CD4-positive, alpha-beta T cell treated with Interleukin-4 for 4 hours (primary cell): ENCODE results near the gene SLC6A3.
"Not testable (repeated sequence)": the region's sequence is repeated elsewhere in the genome, so short reads cannot be mapped to it uniquely, and the experiment has no call there.

Experiments
- DNase-seq: peaks from one replicate; pipeline ENCODE4 v3.0.0-alpha.2; 2020

SLC6A3 gene

DNA sequence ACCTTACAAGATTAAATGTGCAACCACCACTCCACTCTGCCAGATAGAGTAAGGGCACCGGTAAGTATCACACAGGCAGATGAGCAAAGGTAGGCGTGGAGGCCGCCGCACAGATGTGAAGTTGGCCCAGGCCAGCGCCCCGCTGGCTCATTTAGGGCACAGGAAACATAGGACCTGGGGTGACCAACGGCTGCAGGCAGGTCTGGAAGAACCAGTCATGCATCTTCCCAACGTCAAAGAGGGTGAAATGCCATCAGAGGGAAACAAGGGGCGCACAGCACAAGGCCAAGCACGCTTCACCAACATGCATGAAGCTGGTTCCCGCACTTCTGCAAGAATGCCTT, 31.7 kb upstream of the SLC6A3 start:
- DNase-seq = no peak

GRCh38 chr5:1476181-1476966, 31.1 kb upstream of the SLC6A3 start:
- no peak for DNase-seq

DNA sequence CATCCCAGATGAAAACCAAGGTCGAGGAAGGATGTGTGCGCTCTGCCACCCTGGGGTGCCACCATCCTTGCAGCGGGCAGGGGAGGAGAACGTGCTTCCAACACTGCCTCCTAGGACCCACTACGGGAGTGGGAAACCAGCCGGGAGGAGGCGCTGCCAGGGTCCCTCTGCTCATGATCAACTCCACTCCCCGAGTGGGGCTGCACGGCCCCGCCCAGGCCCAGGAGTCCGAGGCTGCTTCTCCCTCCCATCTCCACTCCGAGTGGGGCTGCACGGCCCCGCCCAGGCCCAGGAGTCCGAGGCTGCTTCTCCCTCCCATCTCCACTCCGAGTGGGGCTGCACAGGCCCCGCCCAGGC, 30.3 kb upstream of the SLC6A3 start:
- DNase-seq = not testable (repeated sequence)

- no peak for DNase-seq
These were observed 29.8 kb upstream of the SLC6A3 start for GRCh38 chr5:1474866-1475543.

- DNase-seq = no peak
These were observed 29.1 kb upstream of the SLC6A3 start for GRCh38 chr5:1474183-1474839.

DNA sequence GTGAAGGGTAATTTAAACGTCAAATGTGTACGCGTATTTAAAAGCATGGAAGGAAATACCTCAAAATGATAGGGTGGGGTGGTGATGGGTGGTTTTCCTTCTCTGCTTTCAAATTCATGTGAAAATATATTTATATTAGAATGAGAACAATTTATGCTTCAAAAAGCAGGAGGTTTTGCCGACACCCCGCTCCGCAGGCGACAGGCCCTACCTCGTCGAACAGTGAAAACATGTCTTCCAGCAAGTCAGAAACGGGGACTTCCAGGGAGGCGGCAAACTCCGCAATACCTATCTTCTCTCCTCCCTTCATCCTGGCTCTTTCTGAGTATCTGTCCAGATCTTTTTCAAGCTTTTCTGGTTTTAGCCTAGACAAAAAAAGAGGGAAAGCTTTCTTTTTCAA, 28.5 kb upstream of the SLC6A3 start:
- no peak for DNase-seq

GRCh38 chr5:1472964-1473628, 27.9 kb upstream of the SLC6A3 start:
- no peak for DNase-seq

GRCh38 chr5:1471997-1472963, 27.0 kb upstream of the SLC6A3 start:
- DNase-seq = no peak

GRCh38 chr5:1471240-1471853, 26.1 kb upstream of the SLC6A3 start:
- no peak for DNase-seq

DNA sequence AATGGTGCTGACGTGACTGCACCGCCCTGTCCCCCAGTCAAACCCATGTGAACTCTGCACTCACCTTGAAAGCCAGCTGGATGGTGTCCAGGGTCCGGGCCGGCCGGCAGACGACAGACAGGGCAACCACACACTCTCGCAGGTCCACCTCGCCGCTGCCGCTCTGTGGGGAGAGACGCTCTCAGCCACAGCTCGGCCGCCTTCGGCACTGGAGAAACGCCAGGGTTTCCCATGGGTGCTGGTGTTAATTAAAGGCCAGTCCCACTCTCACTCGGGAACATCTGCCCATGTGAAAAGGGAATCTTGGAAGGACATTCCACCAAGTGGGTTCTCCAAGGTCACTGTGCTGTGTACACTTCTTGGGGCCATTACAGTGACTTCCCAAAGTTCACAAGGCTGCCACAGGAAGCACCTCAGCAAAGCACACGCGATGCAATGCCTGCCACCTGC, 25.5 kb upstream of the SLC6A3 start:
- DNase-seq = no peak

- DNase-seq = no peak
These were observed 23.6 kb upstream of the SLC6A3 start for GRCh38 chr5:1468629-1469527.

DNA sequence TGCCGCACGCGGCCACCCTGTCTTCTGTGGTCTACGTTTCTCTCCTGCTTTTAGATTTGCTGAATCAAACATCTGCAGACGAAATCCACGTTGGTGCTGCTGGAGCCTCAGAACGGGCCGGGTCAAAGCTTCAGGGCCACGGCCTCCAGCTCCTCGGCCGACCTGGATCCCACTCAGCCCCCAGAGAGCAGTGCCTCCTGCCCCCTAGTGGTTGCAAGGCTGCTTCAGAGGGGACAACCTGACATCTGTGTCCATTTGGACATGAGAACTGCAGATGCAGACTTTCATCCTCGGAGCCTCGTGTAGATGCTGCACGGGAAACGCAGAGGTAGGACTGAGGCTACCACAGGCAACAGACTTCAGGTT, 23.0 kb upstream of the SLC6A3 start:
- no peak for DNase-seq

- DNase-seq = no peak
These were observed 22.4 kb upstream of the SLC6A3 start for GRCh38 chr5:1467341-1468246.

DNA sequence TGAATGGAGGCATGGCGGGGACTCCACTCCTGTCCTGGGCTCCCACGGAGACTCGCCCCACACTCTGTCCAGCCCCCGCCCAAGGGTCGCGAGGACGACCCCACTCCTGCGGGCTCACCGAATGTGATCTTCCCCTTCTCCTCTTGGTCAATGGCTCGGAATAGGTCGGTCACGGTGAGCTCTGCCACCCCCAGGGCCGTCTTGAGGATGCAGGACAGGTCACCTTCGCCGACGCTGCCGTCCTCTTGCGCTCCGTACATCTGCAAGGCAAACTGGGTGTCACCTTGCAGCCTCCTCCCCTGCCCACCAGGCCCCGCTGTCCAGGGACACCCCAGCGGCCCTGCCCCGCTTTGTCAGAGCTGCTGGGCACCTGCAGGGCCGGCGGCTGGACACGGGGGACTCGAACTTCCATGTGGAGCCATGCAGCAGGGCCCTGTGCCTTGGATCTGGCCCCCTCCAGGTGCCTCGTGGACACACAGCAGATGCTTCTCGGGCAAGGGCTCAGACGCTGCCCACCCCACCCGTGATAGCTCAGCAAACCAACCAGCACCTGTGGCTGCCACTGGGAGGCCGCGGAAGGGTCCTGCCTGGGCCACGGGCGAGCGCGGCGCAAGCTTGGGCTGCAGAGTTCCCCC, 21.5 kb upstream of the SLC6A3 start:
- no peak for DNase-seq

GRCh38 chr5:1465966-1466471, 20.8 kb upstream of the SLC6A3 start:
- no peak for DNase-seq

DNA sequence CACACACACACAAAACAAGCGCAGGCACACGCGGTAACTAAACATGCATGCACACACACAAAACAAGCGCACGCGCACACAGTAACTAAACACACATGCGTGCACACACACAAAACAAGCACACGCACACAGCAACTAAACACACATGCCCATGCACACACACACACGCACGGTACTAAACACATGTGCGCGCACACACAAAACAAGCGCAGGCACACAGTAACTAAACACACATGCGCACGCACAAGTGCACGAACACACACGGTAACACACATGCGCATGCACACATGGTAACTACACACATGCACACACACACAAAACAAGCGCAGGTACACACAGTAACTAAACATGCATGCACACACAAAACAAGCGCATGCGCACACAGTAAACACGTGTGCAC, 19.9 kb upstream of the SLC6A3 start:
- no peak for DNase-seq

GRCh38 chr5:1464511-1464910, 19.3 kb upstream of the SLC6A3 start:
- no peak for DNase-seq

GRCh38 chr5:1464096-1464446, 18.8 kb upstream of the SLC6A3 start:
- no peak for DNase-seq
